ENCODE data around the gene PLB1.
A peak's percentile ranks its signal among the peaks of the same experiment; 100 is the strongest.

Gene PLB1

DNA sequence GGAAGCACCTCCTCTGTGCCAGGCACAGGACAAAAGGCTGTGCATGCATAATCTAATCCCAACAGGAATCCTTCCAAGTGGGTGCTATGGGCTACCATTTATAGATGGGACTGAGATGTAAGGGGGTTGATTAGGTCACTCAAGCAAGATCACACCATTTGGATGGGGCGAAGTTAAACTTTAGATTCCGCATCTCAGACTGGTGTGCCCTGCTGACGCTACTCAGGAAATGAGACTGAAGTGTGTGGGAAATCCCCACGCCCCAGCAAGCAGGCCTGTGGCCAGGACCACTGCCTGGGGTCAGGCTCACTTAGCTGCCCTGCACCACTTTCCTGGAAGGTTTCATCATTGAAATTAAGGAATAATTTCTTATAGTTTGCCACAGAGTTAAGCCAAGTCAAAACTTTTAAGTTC lies 185.3 kb downstream of the PLB1 start:
- no peak for DNase-seq (ENCODE audit: low read depth)
- TF ChIP-seq, protein P1, sequence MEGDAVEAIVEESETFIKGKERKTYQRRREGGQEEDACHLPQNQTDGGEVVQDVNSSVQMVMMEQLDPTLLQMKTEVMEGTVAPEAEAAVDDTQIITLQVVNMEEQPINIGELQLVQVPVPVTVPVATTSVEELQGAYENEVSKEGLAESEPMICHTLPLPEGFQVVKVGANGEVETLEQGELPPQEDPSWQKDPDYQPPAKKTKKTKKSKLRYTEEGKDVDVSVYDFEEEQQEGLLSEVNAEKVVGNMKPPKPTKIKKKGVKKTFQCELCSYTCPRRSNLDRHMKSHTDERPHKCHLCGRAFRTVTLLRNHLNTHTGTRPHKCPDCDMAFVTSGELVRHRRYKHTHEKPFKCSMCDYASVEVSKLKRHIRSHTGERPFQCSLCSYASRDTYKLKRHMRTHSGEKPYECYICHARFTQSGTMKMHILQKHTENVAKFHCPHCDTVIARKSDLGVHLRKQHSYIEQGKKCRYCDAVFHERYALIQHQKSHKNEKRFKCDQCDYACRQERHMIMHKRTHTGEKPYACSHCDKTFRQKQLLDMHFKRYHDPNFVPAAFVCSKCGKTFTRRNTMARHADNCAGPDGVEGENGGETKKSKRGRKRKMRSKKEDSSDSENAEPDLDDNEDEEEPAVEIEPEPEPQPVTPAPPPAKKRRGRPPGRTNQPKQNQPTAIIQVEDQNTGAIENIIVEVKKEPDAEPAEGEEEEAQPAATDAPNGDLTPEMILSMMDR (IDR thresholded peaks at IDR 0.05; ENCODE audit: control insufficient read depth, extremely low read depth, insufficient read depth), result no peak
- no peak overlapping the region for H3K4me3 ChIP-seq (ENCODE audit: low read depth, low read length)

DNA sequence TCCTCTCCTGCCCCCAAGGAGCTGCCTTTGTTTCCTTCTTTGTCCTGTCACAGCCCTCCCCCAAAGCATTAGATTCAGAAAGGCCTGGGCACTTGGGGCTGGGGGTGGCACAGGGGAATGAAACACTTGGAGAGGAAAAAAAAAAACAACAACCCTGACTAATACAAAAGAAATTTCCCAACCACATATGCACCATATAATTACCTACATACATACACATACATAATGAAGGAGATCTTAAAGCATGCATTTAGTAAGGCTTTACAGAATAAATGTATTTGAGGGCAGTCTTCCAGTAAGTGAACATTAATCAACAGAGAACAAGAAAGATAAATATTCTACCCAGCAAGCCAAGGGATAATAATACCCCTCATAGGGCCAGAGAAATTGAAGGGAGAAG lies 185.7 kb downstream of the PLB1 start:
- TF ChIP-seq, protein P1 (IDR thresholded peaks at IDR 0.05; ENCODE audit: control insufficient read depth, extremely low read depth, insufficient read depth), result no peak
- no peak overlapping the region for H3K4me3 ChIP-seq (ENCODE audit: low read depth, low read length)
- no peak for DNase-seq (ENCODE audit: low read depth)

DNA sequence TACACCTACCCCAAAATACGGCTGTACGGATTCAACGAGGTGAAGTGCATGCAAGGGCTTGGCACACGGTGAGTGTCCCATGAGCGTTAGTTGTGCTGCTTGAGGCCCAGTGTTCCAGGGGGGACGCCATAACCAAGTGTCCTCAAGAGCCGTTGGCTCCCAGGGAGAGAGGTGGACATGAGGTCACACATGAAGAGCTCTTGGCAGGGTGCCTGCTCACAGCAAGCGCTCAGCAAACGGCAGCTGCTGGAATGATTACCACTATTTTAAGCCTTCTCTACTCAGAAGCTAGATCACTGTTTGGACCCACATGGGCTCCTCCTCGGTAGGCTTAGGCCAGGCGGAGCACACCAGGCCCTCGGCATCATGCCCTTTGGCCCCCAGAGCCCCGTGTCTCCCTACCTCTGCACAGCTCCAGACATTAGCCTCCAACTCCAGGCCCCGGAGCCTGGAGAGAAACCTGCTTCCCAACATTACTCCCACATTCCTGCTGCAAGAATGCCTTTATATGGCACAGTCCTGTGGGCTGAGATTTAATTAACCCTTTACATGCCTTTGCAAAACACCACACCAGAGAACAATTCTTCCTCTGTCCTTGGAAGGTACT lies 187.3 kb downstream of the PLB1 start:
- TF ChIP-seq, protein P1 (IDR thresholded peaks at IDR 0.05; ENCODE audit: control insufficient read depth, extremely low read depth, insufficient read depth), result no peak
- H3K4me3 ChIP-seq (ENCODE audit: low read depth, low read length), result no peak overlapping the region
- peak; percentile 72 for DNase-seq (ENCODE audit: low read depth)

DNA sequence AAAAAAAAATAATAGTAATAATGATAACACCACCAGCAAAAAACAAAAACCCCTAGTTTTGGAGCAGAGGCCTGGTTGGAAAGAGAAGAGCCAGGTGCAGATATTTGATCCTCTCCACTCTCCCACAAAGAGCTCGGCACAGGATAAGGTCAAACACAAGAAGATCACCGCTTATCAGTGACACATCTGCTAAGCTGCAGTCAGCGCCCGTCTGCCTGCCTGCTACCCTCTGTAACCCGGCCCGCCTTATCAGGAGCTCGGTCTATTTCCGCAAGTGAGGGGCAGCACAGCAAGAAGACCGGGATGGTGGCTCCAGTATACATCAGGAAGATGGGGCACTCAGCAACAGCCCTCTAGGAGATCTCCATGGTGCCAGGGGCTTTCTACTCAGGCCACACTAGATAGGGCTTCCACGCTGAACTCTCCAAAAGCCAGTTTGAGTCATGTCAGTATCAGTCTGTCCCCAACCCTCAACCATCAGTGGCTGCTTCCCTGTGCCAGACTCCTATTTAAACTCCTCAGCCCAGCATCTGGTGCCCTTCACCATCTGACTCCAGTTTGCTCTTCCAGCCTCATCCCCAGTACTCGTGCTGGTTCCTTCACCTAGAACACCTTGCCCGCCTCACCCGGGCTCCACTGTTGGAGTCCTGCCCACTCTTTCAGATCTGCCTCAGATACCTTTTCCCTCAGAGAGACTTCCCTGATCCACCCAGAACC lies 188.4 kb downstream of the PLB1 start:
- TF ChIP-seq, protein P1 (IDR thresholded peaks at IDR 0.05; ENCODE audit: control insufficient read depth, extremely low read depth, insufficient read depth), result no peak
- H3K4me3 ChIP-seq (ENCODE audit: low read depth, low read length), result no peak overlapping the region
- DNase-seq (ENCODE audit: low read depth), result no peak

DNA sequence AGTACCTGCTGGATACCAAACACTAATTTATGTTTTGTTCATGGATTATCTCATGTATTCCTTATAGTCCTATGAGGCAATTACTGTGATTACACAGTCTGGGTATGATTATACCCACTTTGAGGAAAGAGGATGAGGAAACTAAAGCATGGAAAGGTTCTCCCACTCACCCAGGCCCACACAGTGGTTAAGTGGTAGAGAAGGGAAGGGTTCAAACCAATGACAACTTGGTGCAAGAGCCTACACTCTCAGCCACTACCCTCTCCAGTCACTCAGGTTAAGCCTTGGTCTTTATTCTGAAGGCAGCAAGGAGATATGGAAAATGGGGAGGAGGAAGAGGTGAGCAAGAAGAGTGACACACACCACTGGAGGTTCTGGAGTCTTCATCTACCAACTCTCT lies 191.3 kb downstream of the PLB1 start:
- TF ChIP-seq, protein P1 (IDR thresholded peaks at IDR 0.05; ENCODE audit: control insufficient read depth, extremely low read depth, insufficient read depth), result no peak
- no peak for DNase-seq (ENCODE audit: low read depth)
- no peak overlapping the region for H3K4me3 ChIP-seq (ENCODE audit: low read depth, low read length)

DNA sequence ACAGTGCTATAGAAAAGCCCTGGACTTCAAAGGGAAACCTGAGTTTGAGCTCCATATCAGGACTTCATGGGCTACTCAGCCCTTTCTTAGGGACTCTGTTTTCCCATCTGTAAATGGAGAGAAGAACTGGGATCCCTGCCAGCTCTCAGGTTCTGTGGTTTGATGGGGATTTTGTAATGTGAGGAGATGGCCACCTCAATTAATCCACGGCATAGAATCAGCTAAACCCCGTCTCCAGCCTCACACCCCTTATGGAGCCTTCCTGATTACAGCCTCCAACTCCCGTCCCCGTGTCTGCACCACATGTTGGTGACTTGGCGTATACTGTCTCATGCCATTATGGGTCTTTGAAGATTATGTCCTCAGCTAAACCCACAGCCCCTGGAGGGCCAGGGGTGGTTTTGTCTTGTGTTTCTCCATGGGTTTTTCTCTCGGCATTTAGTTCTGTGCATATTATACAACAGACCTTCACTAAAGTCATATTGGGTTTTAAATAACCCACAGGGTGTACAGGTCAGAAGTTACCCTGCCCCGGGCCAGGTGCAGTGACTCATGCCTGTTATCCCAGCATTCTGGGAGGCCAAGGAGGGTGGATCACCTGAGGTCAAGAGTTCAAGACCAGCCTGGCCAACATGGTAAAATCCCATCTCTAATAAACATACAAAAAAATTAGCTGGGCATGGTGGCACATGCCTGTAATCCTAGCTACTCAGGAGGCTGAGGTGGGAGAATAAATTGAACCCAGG lies 192.0 kb downstream of the PLB1 start:
- TF ChIP-seq, protein P1 (IDR thresholded peaks at IDR 0.05; ENCODE audit: control insufficient read depth, extremely low read depth, insufficient read depth), result no peak
- DNase-seq (ENCODE audit: low read depth), result no peak
- no peak overlapping the region for H3K4me3 ChIP-seq (ENCODE audit: low read depth, low read length)

Measured in LNCaP clone FGC (cell line).